Activated CD8-positive, alpha-beta T cell treated with anti-CD3 and anti-CD28 coated beads for 36 hours (primary cell): ENCODE measurements around the gene ADH7. TPM values are rescaled to one million over a fixed set of nuclear protein-coding genes. Genes with fewer than 3 reads are reported as not detected.

ENCODE experiments used
- ATAC-seq: fragments of 200-7000 bp; cut with Tn5 transposase; one replicate; pipeline ENCODE4 v1.10.0; 2021; ENCODE audit warnings: mild to moderate bottlenecking, moderate library complexity
- CTCF ChIA-PET: fragments of 350-600 bp; sonication (Branson Sonifier 250); formaldehyde crosslinking; loops from one replicate; lab custom pipeline; 2021; ENCODE audit warnings: antibody characterized with exemption; lab: Charles Lee
- POLR2A ChIA-PET: fragments of 350-600 bp; sonication (Branson Sonifier 250); formaldehyde crosslinking; loops from one replicate; lab custom pipeline; 2021; ENCODE audit warnings: antibody characterized with exemption; lab: Charles Lee
- DNase-seq: peaks from one replicate; pipeline ENCODE4 v3.0.0-alpha.2; 2020
- H3K27ac Mint-ChIP-seq: one replicate; pipeline ENCODE4 v1.8.0; 2021; ENCODE audit warnings: mild to moderate bottlenecking, mixed read lengths
- H3K27me3 Mint-ChIP-seq: one replicate; pipeline ENCODE4 v1.8.0; 2021; ENCODE audit warnings: mixed read lengths
- H3K36me3 Mint-ChIP-seq: one replicate; pipeline ENCODE4 v1.8.0; 2021; ENCODE audit warnings: low read depth, mixed read lengths
- H3K4me1 Mint-ChIP-seq: one replicate; pipeline ENCODE4 v1.8.0; 2021; ENCODE audit warnings: low read depth, mixed read lengths
- H3K4me3 Mint-ChIP-seq: one replicate; pipeline ENCODE4 v1.8.0; 2021; ENCODE audit warnings: mild to moderate bottlenecking, moderate library complexity, mixed read lengths
- H3K9me3 Mint-ChIP-seq: one replicate; pipeline ENCODE4 v1.8.0; 2021; ENCODE audit warnings: mixed read lengths
- CTCF ChIP-seq: fragments of 200-600 bp; IDR thresholded peaks from one replicate; pipeline ENCODE4 v1.8.0; 2022; ENCODE audit warnings: antibody characterized with exemption, mild to moderate bottlenecking
- intact Hi-C: fragments of 100-400 bp; cut with micrococcal nuclease; formaldehyde crosslinking; loops from one replicate; pipeline ENCODE4 v1.10.0; 2022
- total RNA-seq, 2 experiments: library from RNA; stranded (reverse); gene quantifications; one replicate each; pipeline ENCODE4 v1.2.3, GENCODE V29; 2021

The ADH7 gene
- total RNA-seq, 2 experiments from 2014 or later, result not detected

GRCh38 chr4:99414401-99414800, 20.7 kb downstream of the ADH7 start:
- no peak overlapping the region for H3K27ac Mint-ChIP-seq
- TF ChIP-seq CTCF, result no peak
- ATAC-seq, result no peak
- ChIA-PET CTCF (interaction anchor here (1.3 kb wide), 1 partner anchor 11 kb away, joined by 4 read pairs; no protein-coding TSS in a partner anchor), POLR2A (no interaction called here)
- no peak overlapping the region for H3K4me3 Mint-ChIP-seq
- H3K4me1 Mint-ChIP-seq, result no peaks in the 10 kb centered on the region
- H3K27me3 Mint-ChIP-seq, result peaks cover 3% of the 10 kb centered on the region
- DNase-seq, result no peak
- no peaks in the 10 kb centered on the region for H3K9me3 Mint-ChIP-seq
- intact Hi-C loops, result no loop called here
- H3K36me3 Mint-ChIP-seq, result no peaks in the 10 kb centered on the region

GRCh38 chr4:99413140-99413539, 22.0 kb downstream of the ADH7 start:
- CTCF ChIA-PET, result interaction anchor here (1.3 to 1.6 kb wide), 2 partner anchors 10 to 50 kb away, joined by 4 read pairs; no protein-coding TSS in a partner anchor

GRCh38 chr4:99411041-99411440, 24.1 kb downstream of the ADH7 start:
- no peaks in the 10 kb centered on the region for H3K9me3 Mint-ChIP-seq
- CTCF ChIA-PET, result interaction anchor here (1.0 to 2.6 kb wide), 4 partner anchors 10 to 416 kb away, joined by 3 to 8 read pairs (median 4); partner anchors contain the start of gene METAP1
- ATAC-seq, result no peak

More at GRCh38 chr4:99413140-99413539, 22.0 kb downstream of the ADH7 start:
- no peak for TF ChIP-seq CTCF
- intact Hi-C loops, result no loop called here
- no peak overlapping the region for H3K4me3 Mint-ChIP-seq
- no peaks in the 10 kb centered on the region for H3K9me3 Mint-ChIP-seq
- no peaks in the 10 kb centered on the region for H3K4me1 Mint-ChIP-seq
- no peaks in the 10 kb centered on the region for H3K36me3 Mint-ChIP-seq
- DNase-seq (no peak), ATAC-seq (no peak)
- H3K27me3 Mint-ChIP-seq, result no peaks in the 10 kb centered on the region
- H3K27ac Mint-ChIP-seq, result no peak overlapping the region
- POLR2A ChIA-PET, result no interaction called here

GRCh38 chr4:99410075-99410474, 25.1 kb downstream of the ADH7 start:
- Mint-ChIP-seq H3K27me3 (no peaks in the 10 kb centered on the region), H3K27ac (no peak overlapping the region), H3K36me3 (no peaks in the 10 kb centered on the region), H3K9me3 (no peaks in the 10 kb centered on the region), H3K4me1 (no peaks in the 10 kb centered on the region), H3K4me3 (no peak overlapping the region)
- intact Hi-C loops, result no loop called here
- DNase-seq, result no peak
- no peak for ATAC-seq
- ChIA-PET CTCF (interaction anchor here (1.0 to 2.6 kb wide), 2 partner anchors 53 to 291 kb away, joined by 3 to 8 read pairs; no protein-coding TSS in a partner anchor), POLR2A (no interaction called here)
- no peak for TF ChIP-seq CTCF

More at GRCh38 chr4:99411041-99411440, 24.1 kb downstream of the ADH7 start:
- H3K27me3 Mint-ChIP-seq, result no peaks in the 10 kb centered on the region
- no peaks in the 10 kb centered on the region for H3K36me3 Mint-ChIP-seq
- POLR2A ChIA-PET, result interaction anchor here (1.0 kb wide), 1 partner anchor 323 kb away, joined by 3 read pairs; the partner anchor contains the start of gene ADH5
- DNase-seq, result no peak
- intact Hi-C loops, result no loop called here
- TF ChIP-seq CTCF, result no peak
- H3K4me3 Mint-ChIP-seq, result no peak overlapping the region
- H3K4me1 Mint-ChIP-seq, result no peaks in the 10 kb centered on the region
- no peak overlapping the region for H3K27ac Mint-ChIP-seq

GRCh38 chr4:99408346-99408745, 26.8 kb downstream of the ADH7 start:
- H3K4me1 Mint-ChIP-seq, result peaks cover 16% of the 10 kb centered on the region
- H3K36me3 Mint-ChIP-seq, result no peaks in the 10 kb centered on the region
- intact Hi-C loops, result loop anchor here (5.0 kb wide), 1 partner anchor 54 kb away; no protein-coding TSS in a partner anchor
- ChIA-PET POLR2A (no interaction called here), CTCF (no interaction called here)
- ATAC-seq, result no peak
- no peak for DNase-seq
- H3K9me3 Mint-ChIP-seq, result no peaks in the 10 kb centered on the region
- TF ChIP-seq CTCF, result no peak
- H3K4me3 Mint-ChIP-seq, result no peak overlapping the region
- no peak overlapping the region for H3K27ac Mint-ChIP-seq
- no peaks in the 10 kb centered on the region for H3K27me3 Mint-ChIP-seq
